Keratinocyte (primary cell): ENCODE data around the gene RPIA.

Source experiments
- CTCF ChIP-seq, 3 experiments: IDR thresholded peaks in 1 of 3; conservative IDR thresholded peaks in 1 of 3; optimal IDR thresholded peaks in 1 of 3; 2 replicates in 2 of 3; 3 replicates in 1 of 3; pipeline versions ENCODE3 to v1.5.1; 2011; ENCODE audit warnings: low read length in 3 of 3, mild to moderate bottlenecking in 3 of 3, moderate library complexity in 2 of 3, control low read depth in 1 of 3, inconsistent platforms in 1 of 3; ENCODE audit not compliant: insufficient read depth in 2 of 3; ENCODE audit errors: extremely low read depth in 1 of 3
- EZH2 ChIP-seq: IDR thresholded peaks from one replicate; pipeline ENCODE4 v1.6.1; 2012; ENCODE audit warnings: inconsistent platforms, mild to moderate bottlenecking, low read length, moderate library complexity

- TF ChIP-seq CTCF (optimal IDR thresholded peaks at IDR 0.05 in 1 of 3, IDR thresholded peaks at IDR 0.05 in 1 of 3, conservative IDR thresholded peaks at IDR 0.05 in 1 of 3; ENCODE audit: extremely low read depth in 1 of 3, insufficient read depth in 2 of 3, low read length in 3 of 3): no peak
- TF ChIP-seq EZH2: no peak
Observed at GRCh38 chr2:88667219-88667618, 24.3 kb upstream of the RPIA start.
